NK-92 (cell line): Measurements from ENCODE around the gene FAF1.

Experiments used
- DNase-seq: peaks from one replicate; lab custom pipeline; 2025; ENCODE audit not compliant: unreplicated experiment; lab: John Stamatoyannopoulos, UW

Gene FAF1

GRCh38 chr1:50503515-50503914, 456.6 kb downstream of the FAF1 start:
- no peak for DNase-seq

- DNase-seq = no peak
Measured at GRCh38 chr1:50502147-50502546, 457.9 kb downstream of the FAF1 start.

- no peak for DNase-seq
Measured at GRCh38 chr1:50497007-50497406, 463.1 kb downstream of the FAF1 start.

- DNase-seq = no peak
Measured at GRCh38 chr1:50493710-50494109, 466.4 kb downstream of the FAF1 start.

- DNase-seq = no peak
Measured at GRCh38 chr1:50492142-50492541, 467.9 kb downstream of the FAF1 start.

GRCh38 chr1:50491142-50491541, 468.9 kb downstream of the FAF1 start:
- no peak for DNase-seq

GRCh38 chr1:50490640-50491039, 469.4 kb downstream of the FAF1 start:
- no peak for DNase-seq

GRCh38 chr1:50488876-50489275, 471.2 kb downstream of the FAF1 start:
- DNase-seq = no peak

GRCh38 chr1:50488356-50488755, 471.7 kb downstream of the FAF1 start:
- no peak for DNase-seq

- no peak for DNase-seq
Measured at GRCh38 chr1:50487725-50488124, 472.3 kb downstream of the FAF1 start.

- no peak for DNase-seq
Measured at GRCh38 chr1:50481142-50481736, 478.8 kb downstream of the FAF1 start.

- no peak for DNase-seq
Measured at GRCh38 chr1:50476800-50477199, 483.3 kb downstream of the FAF1 start.

GRCh38 chr1:50474859-50475809, 484.9 kb downstream of the FAF1 start:
- DNase-seq = no peak

- no peak for DNase-seq
Measured at GRCh38 chr1:50473513-50473912, 486.6 kb downstream of the FAF1 start.

GRCh38 chr1:50471967-50472366, 488.1 kb downstream of the FAF1 start:
- no peak for DNase-seq

- no peak for DNase-seq
Measured at GRCh38 chr1:50462964-50463363, 497.1 kb downstream of the FAF1 start.

- DNase-seq = no peak
Measured at GRCh38 chr1:50458507-50458906, 501.6 kb downstream of the FAF1 start.

- DNase-seq = no peak
Measured at GRCh38 chr1:50454911-50455310, 505.2 kb downstream of the FAF1 start.

GRCh38 chr1:50453266-50453665, 506.8 kb downstream of the FAF1 start:
- DNase-seq = no peak

- DNase-seq = no peak
Measured at GRCh38 chr1:50452700-50453099, 507.4 kb downstream of the FAF1 start.

GRCh38 chr1:50450861-50451653, 509.0 kb downstream of the FAF1 start:
- no peak for DNase-seq

GRCh38 chr1:50447961-50448360, 512.1 kb downstream of the FAF1 start:
- DNase-seq = no peak
